Nephron (organoid): Measurements from ENCODE around the gene CSF2.

Experiments
- H3K27ac Mint-ChIP-seq, 3 experiments: 2 replicates each; pipeline ENCODE4 v1.8.0; 2020; ENCODE audit warnings: mixed read lengths in 3 of 3, mild to moderate bottlenecking in 2 of 3, moderate library complexity in 1 of 3
- H3K27me3 Mint-ChIP-seq: 2 replicates; pipeline ENCODE4 v1.8.0; 2021; ENCODE audit warnings: low read depth, mild to moderate bottlenecking, moderate library complexity, mixed read lengths
- H3K36me3 Mint-ChIP-seq: 2 replicates; pipeline ENCODE4 v1.8.0; 2020; ENCODE audit warnings: low read depth, mixed read lengths
- H3K4me1 Mint-ChIP-seq: 2 replicates; pipeline ENCODE4 v1.8.0; 2020; ENCODE audit warnings: mixed read lengths
- H3K4me3 Mint-ChIP-seq, 3 experiments: 2 replicates each; pipeline ENCODE4 v1.8.0; 2020; ENCODE audit warnings: mild to moderate bottlenecking in 3 of 3, mixed read lengths in 3 of 3, moderate library complexity in 2 of 3
- H3K9me3 Mint-ChIP-seq: 2 replicates; pipeline ENCODE4 v1.8.0; 2020; ENCODE audit warnings: mixed read lengths
- CTCF ChIP-seq, 3 experiments: fragments of 200-600 bp; sonication (generic); IDR thresholded peaks; one replicate each; pipeline ENCODE4 v1.5.0; 2021; ENCODE audit warnings: antibody characterized with exemption in 3 of 3; ENCODE audit not compliant: unreplicated experiment in 3 of 3

The CSF2 gene

GRCh38 chr5:132065351-132065937 lies 8.1 kb upstream of the CSF2 start:
- H3K4me3 Mint-ChIP-seq: no peak overlapping the region
- TF ChIP-seq CTCF (IDR thresholded peaks at IDR 0.05; ENCODE audit: unreplicated experiment in 3 of 3): peak; percentile 29 to 40 (median 33)
- no peaks in the 10 kb centered on the region for H3K36me3 Mint-ChIP-seq
- no peaks in the 10 kb centered on the region for H3K9me3 Mint-ChIP-seq
- no peak overlapping the region for H3K27ac Mint-ChIP-seq
- peaks cover 16% of the 10 kb centered on the region for H3K27me3 Mint-ChIP-seq
- H3K4me1 Mint-ChIP-seq: no peaks in the 10 kb centered on the region

GRCh38 chr5:132065951-132066701 lies 7.5 kb upstream of the CSF2 start:
- TF ChIP-seq CTCF (IDR thresholded peaks at IDR 0.05; ENCODE audit: unreplicated experiment in 3 of 3): no peak

DNA sequence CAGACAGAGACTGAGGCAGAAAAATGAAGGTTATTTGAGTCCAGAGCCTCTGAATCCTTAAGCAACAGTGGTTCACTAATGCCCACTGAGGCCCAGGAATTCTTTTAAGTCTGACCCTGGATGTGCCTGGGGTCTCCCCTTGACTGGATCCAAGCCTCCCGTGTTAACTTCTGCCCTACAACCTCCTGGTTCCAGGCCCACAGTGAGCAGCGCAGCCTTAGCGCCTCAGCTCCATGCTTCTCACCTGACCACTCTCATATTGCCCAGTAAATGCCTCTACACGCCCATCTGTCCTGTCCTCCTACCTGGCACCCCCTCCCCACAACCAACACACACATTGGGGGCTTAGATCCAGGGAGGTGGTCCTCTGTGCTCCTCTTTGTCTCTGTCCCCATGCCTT lies 6.7 kb upstream of the CSF2 start:
- H3K9me3 Mint-ChIP-seq: no peaks in the 10 kb centered on the region
- H3K4me3 Mint-ChIP-seq: no peak overlapping the region
- H3K4me1 Mint-ChIP-seq: no peaks in the 10 kb centered on the region
- H3K36me3 Mint-ChIP-seq: no peaks in the 10 kb centered on the region
- H3K27ac Mint-ChIP-seq: no peak overlapping the region
- no peak for TF ChIP-seq CTCF (IDR thresholded peaks at IDR 0.05; ENCODE audit: unreplicated experiment in 3 of 3)
- H3K27me3 Mint-ChIP-seq: peaks cover 16% of the 10 kb centered on the region

More at GRCh38 chr5:132065951-132066701, 7.5 kb upstream of the CSF2 start:
- H3K4me1 Mint-ChIP-seq: no peaks in the 10 kb centered on the region
- no peaks in the 10 kb centered on the region for H3K36me3 Mint-ChIP-seq
- no peak overlapping the region for H3K27ac Mint-ChIP-seq
- peaks cover 16% of the 10 kb centered on the region for H3K27me3 Mint-ChIP-seq
- no peak overlapping the region for H3K4me3 Mint-ChIP-seq
- no peaks in the 10 kb centered on the region for H3K9me3 Mint-ChIP-seq

- Mint-ChIP-seq H3K4me3 (no peak overlapping the region), H3K27ac (no peak overlapping the region), H3K9me3 (no peaks in the 10 kb centered on the region), H3K36me3 (no peaks in the 10 kb centered on the region), H3K4me1 (no peaks in the 10 kb centered on the region), H3K27me3 (peaks cover 16% of the 10 kb centered on the region)
- no peak for TF ChIP-seq CTCF (IDR thresholded peaks at IDR 0.05; ENCODE audit: unreplicated experiment in 3 of 3)
Measured at GRCh38 chr5:132067451-132067850, 6.1 kb upstream of the CSF2 start.

DNA sequence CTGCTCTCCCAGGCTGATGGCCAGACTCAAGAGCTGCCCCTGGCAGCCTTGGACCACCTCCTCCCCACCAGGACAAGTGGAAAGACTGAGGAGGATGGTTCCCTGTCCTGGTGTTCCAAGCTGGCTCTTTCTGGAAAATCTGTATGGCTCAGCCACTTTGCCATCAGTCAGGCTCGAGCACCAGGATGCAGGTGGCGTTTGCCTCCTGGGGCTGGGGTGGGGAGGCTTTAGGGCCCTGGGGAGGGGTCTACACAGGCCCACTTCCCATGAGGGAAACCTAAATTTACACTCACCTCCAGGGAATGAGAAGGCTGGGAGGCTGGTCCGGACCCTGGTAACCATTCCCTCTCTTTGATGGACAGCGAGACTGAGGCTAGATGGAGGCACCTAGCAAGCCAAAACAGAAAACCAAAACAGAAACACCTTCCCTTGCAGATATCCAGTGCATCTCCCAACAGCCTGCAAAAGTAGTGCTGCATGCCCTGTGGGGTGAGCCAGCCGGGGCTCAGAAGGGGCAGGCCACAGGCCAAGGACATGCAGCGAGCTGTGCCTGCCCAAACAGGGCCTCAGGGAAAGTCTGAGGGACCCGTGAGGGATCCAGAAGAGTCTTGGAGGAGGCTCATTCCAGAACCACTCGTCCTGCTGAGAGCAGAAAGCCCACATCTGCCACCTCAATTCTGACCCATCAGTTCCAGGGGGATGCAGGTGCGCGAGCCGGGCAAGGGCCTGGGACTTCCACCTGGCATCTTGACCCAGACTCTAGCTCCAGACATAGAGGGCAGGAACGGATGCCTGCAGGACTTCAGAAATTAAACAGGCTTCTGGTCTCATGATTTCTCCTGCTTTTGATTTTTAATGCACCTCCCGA lies 5.4 kb upstream of the CSF2 start:
- TF ChIP-seq CTCF (IDR thresholded peaks at IDR 0.05; ENCODE audit: unreplicated experiment in 3 of 3): no peak
- H3K27ac Mint-ChIP-seq: no peak overlapping the region

More for the DNA sequence above, 5.4 kb upstream of the CSF2 start:
- Mint-ChIP-seq H3K36me3 (no peaks in the 10 kb centered on the region), H3K27me3 (peaks cover 16% of the 10 kb centered on the region), H3K4me1 (no peaks in the 10 kb centered on the region), H3K4me3 (no peak overlapping the region), H3K9me3 (no peaks in the 10 kb centered on the region)
